HG02678 (cell line): Measurements from ENCODE around the gene C10orf71.

ENCODE experiments used
- ATAC-seq: cut with Tn5 transposase; IDR thresholded peaks from one replicate; pipeline ENCODE4 v1.9.1; 2021; ENCODE audit warnings: mild to moderate bottlenecking, moderate library complexity; ENCODE audit not compliant: unreplicated experiment

C10orf71 gene

DNA sequence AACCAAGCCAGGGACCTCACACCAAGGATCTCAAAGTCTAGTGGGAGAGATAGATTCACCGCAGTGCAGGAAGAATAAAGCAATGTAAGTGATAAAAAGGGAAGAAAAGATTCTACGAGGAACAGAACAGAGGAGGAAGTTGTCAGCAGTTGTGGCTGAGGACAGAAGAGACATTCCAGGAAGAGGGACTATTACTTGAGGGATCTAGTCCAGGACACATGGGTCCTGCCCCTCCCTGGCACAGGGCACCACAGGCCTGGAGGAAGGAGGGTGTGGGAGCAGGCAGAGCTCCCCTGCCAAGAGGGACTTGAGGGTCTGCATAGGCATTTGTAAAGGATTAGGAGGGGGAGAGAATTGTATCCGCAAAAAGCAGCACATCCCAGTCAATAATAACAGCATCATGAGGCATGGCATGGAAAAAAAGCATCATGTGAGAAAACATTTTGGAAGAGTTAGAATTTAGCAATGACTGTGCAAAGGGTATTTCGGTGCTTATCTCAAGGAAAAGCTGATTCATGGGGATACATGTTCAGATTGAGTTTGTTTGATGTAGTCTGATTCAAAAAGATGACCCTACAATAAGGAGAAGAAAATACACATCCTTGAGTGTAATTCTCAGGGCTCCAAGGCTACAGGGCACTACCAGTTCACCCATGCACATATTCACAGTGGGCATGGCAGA is 12.7 kb downstream of the C10orf71 start:
- ATAC-seq: no peak

DNA sequence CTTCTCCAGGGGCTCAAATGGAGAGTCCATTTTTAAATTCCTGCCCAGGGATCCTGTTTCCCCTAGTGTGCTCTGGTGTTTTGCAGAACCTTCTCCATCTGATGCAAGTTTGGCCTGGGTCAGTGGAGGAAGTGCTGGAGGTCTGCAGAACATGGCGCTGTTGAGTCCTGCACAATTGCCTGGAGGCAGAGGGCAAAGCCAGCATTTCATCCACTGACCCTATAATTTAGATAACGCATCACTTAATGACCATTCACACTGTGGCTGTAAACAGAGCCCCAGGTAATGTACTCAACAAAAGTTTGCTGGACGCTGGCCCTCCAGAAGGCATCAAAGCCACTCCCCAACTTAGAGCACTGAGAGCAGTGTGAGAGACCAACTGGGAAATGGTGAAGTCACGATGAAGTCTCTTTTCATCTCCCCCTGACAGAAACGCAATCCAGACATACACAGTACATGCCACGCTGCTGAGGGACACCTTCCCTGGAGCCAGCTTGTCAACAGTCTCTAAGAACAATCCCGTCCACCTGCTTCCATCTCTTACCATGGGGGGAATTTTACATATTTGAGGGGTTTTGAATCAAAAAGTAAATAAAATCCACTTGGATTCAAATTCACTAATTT is 13.4 kb downstream of the C10orf71 start:
- no peak for ATAC-seq

DNA sequence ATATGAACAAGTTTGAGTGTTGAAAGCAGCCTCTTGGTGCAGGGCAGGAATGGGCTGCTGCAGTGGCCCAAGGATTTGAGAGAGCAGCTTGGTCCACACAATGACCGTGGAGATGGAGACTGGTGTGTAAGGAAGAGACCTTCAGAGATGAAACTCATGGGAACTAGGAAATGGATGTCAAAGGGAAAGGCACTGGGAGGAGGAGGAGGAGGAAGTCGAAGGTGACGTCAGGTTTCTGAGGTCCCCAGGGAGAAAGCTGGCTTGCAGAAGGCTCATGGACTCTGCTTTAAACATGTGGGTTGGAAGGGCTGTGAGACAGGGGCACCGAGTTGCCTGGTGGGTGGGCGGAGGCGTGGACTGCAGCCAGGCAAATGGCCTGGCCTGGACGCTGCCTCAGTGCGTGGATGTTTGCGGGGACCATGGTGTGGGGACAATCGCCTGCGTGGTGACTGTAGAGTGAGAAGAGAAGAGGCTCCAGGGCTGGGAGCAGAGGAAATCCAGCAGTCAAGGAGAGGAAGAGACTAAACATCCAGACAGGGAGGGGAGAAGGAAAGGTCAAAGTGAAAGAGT is 14.6 kb downstream of the C10orf71 start:
- no peak for ATAC-seq

GRCh38 chr10:49314806-49315205 is 15.8 kb downstream of the C10orf71 start:
- ATAC-seq: no peak

DNA sequence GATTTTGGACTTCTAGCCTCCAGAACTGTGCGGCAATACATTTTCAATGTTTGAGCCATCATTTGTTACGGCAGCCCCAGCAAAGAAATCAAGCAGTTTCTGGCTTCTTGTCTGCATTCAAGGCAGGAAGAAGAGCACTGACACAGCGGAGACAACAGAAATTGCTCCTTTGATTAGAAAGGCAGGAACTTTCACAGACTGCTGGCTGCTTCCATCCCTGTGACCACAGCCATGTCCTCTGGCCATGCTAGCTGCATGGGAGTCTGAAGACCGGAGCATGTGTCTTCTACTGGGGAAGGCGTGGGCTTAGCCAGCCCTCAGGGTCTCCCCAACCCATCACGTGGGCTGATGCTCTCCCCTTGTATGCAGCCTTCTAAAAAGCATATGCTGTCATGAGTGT is 19.1 kb downstream of the C10orf71 start:
- ATAC-seq: no peak

DNA sequence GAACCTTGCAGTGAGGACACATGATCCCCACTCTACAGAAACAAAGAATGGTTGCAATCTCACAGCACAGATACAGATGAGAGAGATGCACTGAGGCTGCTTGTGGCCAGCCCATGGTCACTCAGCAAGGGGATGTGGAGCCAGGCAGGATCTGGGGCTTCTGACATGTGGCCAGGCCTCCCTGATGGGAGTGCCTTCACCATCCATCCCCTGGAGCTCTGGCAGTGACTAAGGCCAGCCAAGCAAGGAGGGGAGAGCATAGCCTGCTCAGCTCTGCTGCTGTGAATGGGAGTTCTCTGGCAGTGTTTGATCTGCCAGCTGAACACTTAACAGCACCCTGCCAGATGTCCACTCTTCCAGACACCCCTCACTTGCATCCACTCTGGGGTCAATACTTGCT is 19.8 kb downstream of the C10orf71 start:
- ATAC-seq: no peak

DNA sequence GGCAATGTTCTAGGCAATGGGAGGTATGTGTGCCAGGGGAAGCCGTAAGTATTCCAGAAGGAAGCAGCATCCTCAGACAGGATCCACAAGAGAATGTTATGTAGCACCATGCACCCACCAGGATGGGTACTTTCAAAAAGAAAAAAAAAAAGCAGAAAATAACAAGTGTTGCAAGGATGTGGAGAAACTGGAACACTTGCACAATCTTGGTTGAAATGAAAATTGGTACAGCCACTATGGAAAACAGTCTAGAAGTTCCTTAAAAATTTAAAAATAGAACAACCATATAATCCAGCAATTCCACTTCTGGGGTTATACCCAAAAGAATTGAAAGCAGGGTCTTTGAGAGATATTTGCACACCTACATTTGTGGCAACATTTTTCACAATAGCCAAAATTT is 20.2 kb downstream of the C10orf71 start:
- no peak for ATAC-seq

DNA sequence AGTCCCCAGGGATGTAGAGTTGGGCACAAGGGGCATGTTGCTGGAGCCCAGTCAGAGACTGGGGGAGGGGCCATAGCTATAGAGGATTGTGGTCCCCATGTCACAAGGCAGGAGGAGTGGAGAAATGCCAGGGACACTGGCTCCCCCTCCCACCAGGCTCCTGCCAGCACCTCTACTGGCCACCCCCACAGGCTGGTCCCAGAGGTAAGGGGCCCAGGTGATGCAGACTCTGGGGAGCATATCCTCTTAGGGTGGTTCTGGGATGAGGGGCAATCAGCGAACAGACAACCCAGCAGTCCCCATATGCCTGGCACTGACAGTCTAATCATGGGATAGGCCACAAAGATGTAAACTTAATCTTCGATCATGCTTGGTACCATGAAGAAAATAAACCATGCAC is 21.2 kb downstream of the C10orf71 start:
- no peak for ATAC-seq

GRCh38 chr10:49321021-49321420 is 22.1 kb downstream of the C10orf71 start:
- no peak for ATAC-seq

GRCh38 chr10:49322371-49323170 is 23.6 kb downstream of the C10orf71 start:
- ATAC-seq: no peak

DNA sequence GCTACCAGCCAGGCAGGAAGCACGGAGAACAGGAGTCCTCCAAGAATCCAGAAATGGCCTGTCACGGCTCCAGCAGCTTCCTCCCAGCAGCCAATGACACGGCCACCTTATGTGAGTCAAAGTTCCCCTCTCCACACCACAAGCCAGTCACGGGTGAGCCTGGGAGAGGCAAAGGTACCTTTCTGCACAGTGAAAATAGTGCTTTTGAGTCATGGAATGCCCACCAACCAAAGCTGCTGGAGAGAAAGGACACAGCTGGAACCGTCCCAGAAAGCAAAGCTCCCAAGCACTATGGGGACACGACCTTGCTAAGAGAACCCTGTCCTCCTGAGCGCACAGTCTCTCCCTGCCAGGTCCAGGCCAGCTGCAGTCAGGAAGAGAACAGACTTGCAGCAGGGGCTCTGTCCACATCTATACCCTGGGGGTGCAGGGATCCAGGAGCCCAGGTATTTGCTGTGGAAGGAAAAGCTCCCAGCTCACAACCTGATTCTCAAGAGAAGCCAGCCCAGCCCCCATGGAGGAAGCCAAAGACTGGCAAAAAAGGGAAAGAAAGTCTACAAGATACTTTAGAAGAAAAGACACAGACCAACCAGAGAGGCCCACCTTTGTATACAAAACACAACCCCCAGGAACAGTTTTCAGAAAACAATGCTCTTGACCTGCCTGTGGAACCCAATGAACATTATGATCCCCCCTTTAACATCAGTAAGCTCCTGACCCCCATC is 24.4 kb downstream of the C10orf71 start:
- no peak for ATAC-seq

DNA sequence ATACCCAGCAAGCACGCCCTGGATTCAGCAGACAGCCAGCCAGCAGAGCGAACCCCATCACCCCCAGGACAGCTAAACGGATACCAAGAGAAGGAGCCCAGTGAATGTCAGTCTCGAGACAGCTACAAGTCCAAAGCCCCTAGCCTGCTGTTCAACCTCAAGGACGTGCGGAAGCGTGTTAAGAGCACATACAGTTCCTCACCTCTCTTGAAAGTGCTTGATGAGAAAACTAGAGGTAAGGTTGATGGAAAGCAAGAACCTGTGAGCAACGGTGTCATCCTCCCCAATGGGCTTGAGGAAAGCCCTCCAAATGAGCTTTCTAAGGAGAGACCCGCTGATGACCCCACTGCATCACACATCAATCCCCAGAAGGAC is 24.9 kb downstream of the C10orf71 start:
- no peak for ATAC-seq

- ATAC-seq: no peak
These were observed 25.7 kb downstream of the C10orf71 start for GRCh38 chr10:49324711-49325110.

GRCh38 chr10:49325131-49325915 is 26.4 kb downstream of the C10orf71 start:
- ATAC-seq: no peak

- no peak for ATAC-seq
These were observed 27.2 kb downstream of the C10orf71 start for GRCh38 chr10:49325916-49326783.

DNA sequence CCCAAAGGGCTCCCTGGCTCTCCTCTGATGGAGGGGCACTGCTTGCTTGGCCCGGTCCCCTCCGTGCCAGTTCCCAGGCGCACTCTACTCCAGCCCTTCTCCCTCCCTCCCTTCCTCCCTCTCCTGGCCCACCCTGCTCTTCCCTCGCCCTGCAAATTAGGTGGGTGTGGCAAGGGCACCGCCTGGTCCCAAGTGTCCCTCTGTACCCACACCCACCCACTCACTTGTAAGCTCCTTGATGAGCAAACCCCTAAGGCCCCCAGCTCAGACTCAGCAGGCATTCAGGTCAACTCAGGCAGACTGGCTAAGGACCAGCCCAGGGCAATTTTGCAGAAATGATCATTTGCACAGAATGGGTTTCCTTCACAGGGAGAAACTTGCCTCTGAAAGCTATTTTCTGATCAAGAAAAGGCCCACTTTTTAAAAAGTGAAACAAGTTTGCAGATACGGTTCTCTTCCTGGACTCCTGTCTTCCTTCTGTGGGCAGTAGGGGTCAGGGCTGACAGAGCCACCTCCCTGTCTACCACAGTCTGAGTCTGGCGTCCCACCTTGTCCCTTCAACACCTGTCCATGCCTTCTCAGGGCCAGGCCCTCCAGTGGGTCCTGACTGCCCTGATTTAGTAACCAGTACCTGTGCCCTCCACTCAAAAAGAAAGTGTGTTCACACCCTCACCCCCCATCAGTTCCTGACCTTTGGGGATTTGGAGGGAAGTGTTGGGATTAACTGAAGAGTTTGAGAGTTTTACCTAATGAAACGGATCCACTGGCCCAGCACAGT is 28.3 kb downstream of the C10orf71 start:
- no peak for ATAC-seq

DNA sequence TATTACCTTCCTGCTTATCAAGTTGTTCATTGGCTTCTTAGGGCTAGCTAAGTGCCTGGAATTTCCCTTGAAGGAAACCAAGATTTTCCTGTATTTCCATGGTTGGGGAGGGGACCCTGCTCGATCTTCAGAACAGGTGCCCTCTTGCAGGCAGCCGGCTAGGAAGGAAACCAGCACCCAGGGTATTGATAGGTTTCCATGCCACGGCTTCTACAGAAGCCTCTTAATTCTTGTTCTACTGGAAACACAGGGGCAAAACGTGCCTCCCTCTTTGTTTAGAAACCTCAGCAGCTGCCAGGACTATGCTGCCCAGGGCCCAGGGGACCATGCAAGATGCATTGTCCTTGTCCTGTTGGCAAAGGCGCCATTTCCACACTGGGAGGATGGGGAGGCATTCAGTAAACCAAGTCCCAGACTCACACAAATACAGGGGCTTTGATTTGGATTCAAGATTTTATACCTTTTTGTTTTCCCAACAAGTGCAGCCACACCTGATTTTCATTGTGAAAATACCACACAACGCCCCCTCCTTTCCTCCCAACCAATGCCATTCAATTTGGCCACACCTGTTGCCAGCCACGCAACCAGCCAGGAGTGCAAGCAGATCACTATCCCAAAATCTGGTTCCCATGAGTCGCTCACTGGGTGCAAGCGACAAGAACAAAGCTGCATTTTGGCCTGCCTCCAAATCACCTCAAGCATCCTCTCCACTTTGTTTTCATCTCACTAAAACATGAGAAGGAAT is 29.6 kb downstream of the C10orf71 start:
- ATAC-seq: no peak

- ATAC-seq: no peak
These were observed 30.2 kb downstream of the C10orf71 start for GRCh38 chr10:49329146-49329505.
